Endothelial cell of umbilical vein (primary cell): ENCODE measurements around the gene FASLG. TPM values are rescaled to one million over a fixed set of nuclear protein-coding genes. Genes with fewer than 3 reads are reported as not detected.

ENCODE experiments used
- BruUV-seq: library from RNA; stranded (reverse); fragments of 400-500 nt; replicated peaks from 2 replicates; lab custom pipeline; 2021; lab: Mats Ljungman, UMichigan
- CTCF ChIA-PET: fragments of 300-600, 350-600 bp; sonication (Branson Sonifier 250); formaldehyde crosslinking; loops from one replicate; lab custom pipeline; 2021; ENCODE audit warnings: antibody characterized with exemption, inconsistent platforms; lab: Charles Lee
- POLR2A ChIA-PET: fragments of 300-600, 350-600 bp; sonication (Branson Sonifier 250); formaldehyde crosslinking; loops from one replicate; lab custom pipeline; 2021; ENCODE audit warnings: antibody characterized with exemption, inconsistent platforms; lab: Charles Lee
- DNase-seq: peaks from one replicate; pipeline ENCODE4 v3.0.0-alpha.2; 2011; ENCODE audit warnings: low read depth, low spot score
- FAIRE-seq: peaks from 2 replicates; lab custom pipeline; 2011; peaks lifted over from hg19 to GRCh38; lab: Jason Lieb, UNC
- H2AFZ ChIP-seq: 2 replicates; pipeline ENCODE4 v1.6.0; 2012; ENCODE audit warnings: low read depth, low read length, control low read depth, inconsistent platforms
- H3K27ac ChIP-seq: 2 replicates; pipeline ENCODE4 v1.5.1; 2011; ENCODE audit warnings: low read depth, mild to moderate bottlenecking, control low read depth, low read length, moderate library complexity; ENCODE audit not compliant: insufficient read depth
- H3K27me3 ChIP-seq, 2 experiments: 2 replicates each; pipeline versions ENCODE4 v1.6.0 to v1.6.1; 2011; ENCODE audit warnings: low read length in 2 of 2, mixed read lengths in 1 of 2; ENCODE audit not compliant: control insufficient read depth in 2 of 2, insufficient read depth in 2 of 2
- H3K36me3 ChIP-seq, 2 experiments: 2 replicates in 1 of 2; 3 replicates in 1 of 2; pipeline ENCODE4 v1.5.1; 2011; ENCODE audit warnings: low read length in 2 of 2, mild to moderate bottlenecking in 1 of 2, moderate library complexity in 1 of 2; ENCODE audit not compliant: control insufficient read depth in 2 of 2, insufficient read depth in 2 of 2; ENCODE audit errors: extremely low read depth in 1 of 2
- H3K4me1 ChIP-seq: 3 replicates; pipeline ENCODE4 v1.5.1; 2011; ENCODE audit warnings: mild to moderate bottlenecking, low read length; ENCODE audit not compliant: control insufficient read depth, insufficient read depth; ENCODE audit errors: extremely low read depth
- H3K4me2 ChIP-seq: 2 replicates; pipeline ENCODE4 v1.6.1; 2011; ENCODE audit warnings: low read length, control low read depth, mixed read lengths; ENCODE audit not compliant: insufficient read depth
- H3K4me3 ChIP-seq, 3 experiments: fragments of 200-600 bp in 1 of 3; sonication (generic), shearing (Covaris generic) in 1 of 3; replicated peaks in 1 of 3; 2 replicates each; pipeline ENCODE4 v1.5.1; 2011 to 2016; ENCODE audit warnings: control low read depth in 3 of 3, low read length in 3 of 3, mild to moderate bottlenecking in 2 of 3, inconsistent platforms in 1 of 3, low read depth in 1 of 3, moderate library complexity in 1 of 3; ENCODE audit not compliant: insufficient read depth in 1 of 3
- H3K79me2 ChIP-seq: 2 replicates; pipeline ENCODE4 v1.6.0; 2012; ENCODE audit warnings: low read length, inconsistent platforms; ENCODE audit not compliant: control insufficient read depth, insufficient read depth
- H3K9ac ChIP-seq: replicated peaks from 2 replicates; pipeline ENCODE3; 2011; ENCODE audit warnings: low read length, control low read depth; ENCODE audit not compliant: insufficient read depth; ENCODE audit errors: extremely low read depth
- H3K9me1 ChIP-seq: replicated peaks from 3 replicates; pipeline ENCODE4 v1.6.0; 2011; ENCODE audit warnings: mild to moderate bottlenecking, low read length; ENCODE audit not compliant: control insufficient read depth, insufficient read depth; ENCODE audit errors: extremely low read depth
- H3K9me3 ChIP-seq: replicated peaks from 2 replicates; pipeline ENCODE4 v1.5.1; 2012; ENCODE audit warnings: low read length, inconsistent platforms; ENCODE audit not compliant: control insufficient read depth, insufficient read depth
- H4K20me1 ChIP-seq: replicated peaks from 2 replicates; pipeline ENCODE3; 2011; ENCODE audit warnings: mild to moderate bottlenecking, low read length; ENCODE audit not compliant: control insufficient read depth, insufficient read depth; ENCODE audit errors: extremely low read depth
- EZH2 ChIP-seq: IDR thresholded peaks from 2 replicates; pipeline ENCODE4 v1.6.1; 2012; ENCODE audit warnings: borderline replicate concordance, low read depth, mild to moderate bottlenecking, moderate library complexity, low read length, inconsistent platforms; ENCODE audit not compliant: severe bottlenecking
- FOS ChIP-seq: IDR thresholded peaks from 2 replicates; pipeline ENCODE4 v1.6.1; 2011; ENCODE audit warnings: mild to moderate bottlenecking, low read length, moderate library complexity, borderline replicate concordance; ENCODE audit not compliant: insufficient read depth
- GATA2 ChIP-seq: IDR thresholded peaks from 2 replicates; pipeline ENCODE4 v1.7.0; 2011; ENCODE audit warnings: low read depth, mild to moderate bottlenecking, moderate library complexity, mixed read lengths, low read length; ENCODE audit not compliant: insufficient read length, insufficient read depth
- JUN ChIP-seq: IDR thresholded peaks from 2 replicates; pipeline ENCODE4 v1.6.1; 2011; ENCODE audit warnings: borderline replicate concordance, low read depth; ENCODE audit not compliant: insufficient read length, insufficient read depth
- MAX ChIP-seq: IDR thresholded peaks from 2 replicates; pipeline ENCODE4 v1.6.1; 2011; ENCODE audit not compliant: insufficient read depth, insufficient read length
- MYC ChIP-seq: IDR thresholded peaks from one replicate; pipeline ENCODE4 v1.6.1; 2011; ENCODE audit warnings: mild to moderate bottlenecking, low read depth, low read length
- POLR2A ChIP-seq: IDR thresholded peaks from 2 replicates; pipeline ENCODE4 v1.6.1; 2012; ENCODE audit warnings: low read depth, mild to moderate bottlenecking, control low read depth, low read length
- POLR2AphosphoS5 ChIP-seq: IDR thresholded peaks from 2 replicates; pipeline ENCODE4 v1.6.1; 2012; ENCODE audit warnings: low read depth, mild to moderate bottlenecking, control low read depth, low read length, moderate library complexity; ENCODE audit not compliant: insufficient read depth
- dilution Hi-C: fragments of 300-500 bp; cut with MboI; formaldehyde crosslinking; loops from one replicate; pipeline ENCODE4 v1.15.0; 2019; ENCODE audit warnings: low sequenced_read_pairs; ENCODE audit not compliant: extremely low pct_ligation_motif_present
- intact Hi-C: fragments of 100-400 bp; cut with micrococcal nuclease; formaldehyde crosslinking; loops from one replicate; pipeline ENCODE4 v1.10.0; 2022
- polyA plus RNA-seq, 4 experiments: library from polyadenylated mRNA; depleted of rRNA in 3 of 4; stranded (reverse) in 3 of 4; unstranded in 1 of 4; fragments of >200 nt; gene quantifications; 2 replicates each; pipeline versions ENCODE4 v1.2.1 to v1.2.3, GENCODE V29; 2011 to 2012; ENCODE audit warnings: missing spikeins in 1 of 4
- total RNA-seq: library from RNA; stranded (reverse); gene quantifications from 2 replicates; pipeline ENCODE4 v1.2.3, GENCODE V29; 2021
- TF ChIP-seq, protein P1 (sequence below), 2 donors: IDR thresholded peaks; 1 replicate in 1 of 2; 2 replicates in 1 of 2; pipeline ENCODE4 v1.5.1; 2011; ENCODE audit warnings: low read length in 2 of 2, mild to moderate bottlenecking in 2 of 2, moderate library complexity in 2 of 2, control low read depth in 1 of 2, inconsistent platforms in 1 of 2, low read depth in 1 of 2; ENCODE audit not compliant: insufficient read depth in 1 of 2; ENCODE audit errors: extremely low read depth in 1 of 2

Gene FASLG
- total and polyA plus RNA-seq, 2 donors (not counting 3 experiments of a cell fraction or from before 2014, with no cell fraction given): not detected

DNA sequence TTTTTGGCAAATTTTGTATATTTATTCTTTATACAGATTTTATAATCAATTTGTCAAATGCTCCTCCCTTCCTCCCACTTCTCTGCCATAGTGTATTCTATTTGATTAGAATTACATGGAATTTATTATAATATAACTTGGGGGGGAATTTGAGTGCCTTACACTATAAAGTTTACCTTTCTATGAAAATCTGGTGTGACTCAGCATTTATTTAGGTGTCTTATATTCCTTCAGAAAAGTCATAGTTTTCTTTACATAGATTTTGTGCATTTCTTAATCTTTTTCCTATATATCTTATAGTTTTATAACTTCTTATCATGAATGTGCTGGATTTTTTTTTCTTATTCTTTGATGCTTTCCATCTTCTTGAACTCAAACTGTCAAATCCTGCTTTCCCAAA, 21.3 kb downstream of the FASLG start:
- Histone ChIP-seq H3K9me3 (no peaks in the 10 kb centered on the region), H3K36me3 (no peaks in the 10 kb centered on the region), H3K4me1 (peaks cover 2% of the 10 kb centered on the region), H3K27me3 (no peaks in the 10 kb centered on the region), H3K4me3 (no peak overlapping the region), H3K9ac (no peak overlapping the region), H2AFZ (no peak overlapping the region), H4K20me1 (no peaks in the 10 kb centered on the region), H3K9me1 (no peaks in the 10 kb centered on the region), H3K4me2 (no peak overlapping the region), H3K27ac (no peak overlapping the region), H3K79me2 (no peaks in the 10 kb centered on the region)
- no peak for FAIRE-seq
- POLR2A ChIA-PET: no interaction called here
- intact Hi-C loops (no loop called here), dilution Hi-C loops (no loop called here)
- no peak for DNase-seq
- no TSS peak for BruUV-seq
- TF ChIP-seq POLR2AphosphoS5 (no peak), GATA2 (no peak), POLR2A (no peak), MAX (no peak), MYC (no peak), EZH2 (no peak), JUN (no peak), FOS (no peak)
- TF ChIP-seq, protein P1, sequence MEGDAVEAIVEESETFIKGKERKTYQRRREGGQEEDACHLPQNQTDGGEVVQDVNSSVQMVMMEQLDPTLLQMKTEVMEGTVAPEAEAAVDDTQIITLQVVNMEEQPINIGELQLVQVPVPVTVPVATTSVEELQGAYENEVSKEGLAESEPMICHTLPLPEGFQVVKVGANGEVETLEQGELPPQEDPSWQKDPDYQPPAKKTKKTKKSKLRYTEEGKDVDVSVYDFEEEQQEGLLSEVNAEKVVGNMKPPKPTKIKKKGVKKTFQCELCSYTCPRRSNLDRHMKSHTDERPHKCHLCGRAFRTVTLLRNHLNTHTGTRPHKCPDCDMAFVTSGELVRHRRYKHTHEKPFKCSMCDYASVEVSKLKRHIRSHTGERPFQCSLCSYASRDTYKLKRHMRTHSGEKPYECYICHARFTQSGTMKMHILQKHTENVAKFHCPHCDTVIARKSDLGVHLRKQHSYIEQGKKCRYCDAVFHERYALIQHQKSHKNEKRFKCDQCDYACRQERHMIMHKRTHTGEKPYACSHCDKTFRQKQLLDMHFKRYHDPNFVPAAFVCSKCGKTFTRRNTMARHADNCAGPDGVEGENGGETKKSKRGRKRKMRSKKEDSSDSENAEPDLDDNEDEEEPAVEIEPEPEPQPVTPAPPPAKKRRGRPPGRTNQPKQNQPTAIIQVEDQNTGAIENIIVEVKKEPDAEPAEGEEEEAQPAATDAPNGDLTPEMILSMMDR (IDR thresholded peaks at IDR 0.05; ENCODE audit: extremely low read depth in 1 of 2, insufficient read depth in 1 of 2, low read depth in 1 of 2, low read length in 2 of 2): no peak
- CTCF ChIA-PET: interaction anchor here (1.7 kb wide), 1 partner anchor 13 kb away, joined by 4 read pairs; no protein-coding TSS in a partner anchor
